Measurements from ENCODE around the gene HRH3.

HRH3 gene

GRCh38 chr20:62243906-62244515 lies 23.9 kb upstream of the HRH3 start:
- no peak for TF ChIP-seq CTCF (IDR thresholded peaks at IDR 0.05)

- no peak for TF ChIP-seq CTCF (IDR thresholded peaks at IDR 0.05)
These were observed 23.0 kb upstream of the HRH3 start for GRCh38 chr20:62243106-62243505.

GRCh38 chr20:62242176-62242575 lies 22.1 kb upstream of the HRH3 start:
- TF ChIP-seq CTCF (IDR thresholded peaks at IDR 0.05) = no peak

GRCh38 chr20:62241506-62241905 lies 21.4 kb upstream of the HRH3 start:
- TF ChIP-seq CTCF (IDR thresholded peaks at IDR 0.05) = no peak

- TF ChIP-seq CTCF (IDR thresholded peaks at IDR 0.05) = no peak
These were observed 20.1 kb upstream of the HRH3 start for GRCh38 chr20:62240020-62240685.

GRCh38 chr20:62239278-62239879 lies 19.3 kb upstream of the HRH3 start:
- TF ChIP-seq CTCF (IDR thresholded peaks at IDR 0.05) = no peak

- no peak for TF ChIP-seq CTCF (IDR thresholded peaks at IDR 0.05)
These were observed 18.6 kb upstream of the HRH3 start for GRCh38 chr20:62238569-62239277.

All from LNCAP (cell line).